Suppressor macrophage (primary cell): ENCODE results near the gene RAPGEF5.

ENCODE experiments used
- DNase-seq, 4 experiments: peaks; one replicate each; pipeline ENCODE4 v3.0.0-alpha.2; 2020 to 2022

RAPGEF5 gene

DNA sequence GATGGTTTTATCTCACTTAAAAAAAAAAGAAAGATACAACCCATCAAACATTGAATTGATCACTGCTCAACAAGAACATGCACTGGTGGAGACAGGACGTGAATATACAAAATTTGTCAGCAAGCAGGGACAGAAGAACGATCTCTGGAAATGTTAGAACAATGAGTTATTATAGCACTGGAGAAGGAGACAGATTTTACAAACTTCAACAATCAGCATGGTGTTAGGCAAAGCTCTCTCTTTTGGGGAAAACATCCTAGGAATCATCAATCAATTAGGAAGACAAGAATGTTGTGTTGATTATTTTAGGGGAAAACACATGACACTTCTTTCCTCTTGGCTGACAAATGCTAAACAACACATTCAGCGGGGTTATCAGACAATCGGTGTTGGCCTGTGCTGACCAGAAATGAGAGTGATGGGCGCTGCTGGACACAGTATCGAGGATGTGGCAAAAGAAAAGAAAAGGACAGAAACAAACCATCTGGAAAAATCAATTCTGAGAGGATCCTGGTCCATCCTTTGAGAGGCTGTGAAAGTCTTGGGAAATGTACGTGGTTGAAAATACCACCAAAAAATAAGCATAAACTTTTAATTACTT, 103.9 kb downstream of the RAPGEF5 start:
- DNase-seq: no peak

DNA sequence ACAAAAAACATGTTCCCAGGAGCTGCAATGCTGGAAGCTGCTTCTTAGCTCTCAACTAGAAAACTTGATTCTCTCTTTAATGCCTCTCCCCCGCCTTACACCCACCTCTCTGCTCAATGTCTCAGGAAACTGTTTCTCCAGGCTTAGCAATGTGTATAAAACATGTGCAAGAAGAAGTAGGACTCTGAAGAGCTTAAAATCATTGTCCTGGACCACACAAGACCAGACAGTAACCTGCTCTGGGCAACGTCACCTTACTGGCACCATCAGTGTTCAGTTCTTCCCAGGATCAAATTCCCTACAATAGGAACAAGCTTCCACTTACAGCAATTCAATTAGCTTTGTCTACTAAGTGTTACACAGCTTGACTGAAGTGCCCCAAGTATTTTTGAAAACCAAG, 104.9 kb downstream of the RAPGEF5 start:
- no peak for DNase-seq

DNA sequence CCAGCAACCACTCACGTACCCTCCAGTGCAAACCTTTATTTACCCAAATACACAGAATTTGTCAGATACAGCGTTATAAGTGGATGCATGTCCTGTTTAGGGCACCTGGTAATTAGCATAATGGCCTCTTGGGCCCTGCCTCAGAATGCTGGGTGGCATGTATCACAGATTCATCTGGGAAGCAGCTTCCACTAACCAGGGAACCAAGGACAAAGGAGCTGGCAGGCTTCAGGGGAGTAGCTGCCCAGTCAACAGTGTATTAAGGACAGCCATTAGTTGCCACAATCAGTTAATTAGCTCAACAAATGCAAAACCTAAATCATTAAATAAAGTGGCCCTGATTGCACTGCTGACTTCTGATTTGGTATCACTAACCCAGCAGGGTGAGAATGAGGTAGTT, 105.7 kb downstream of the RAPGEF5 start:
- DNase-seq: no peak

DNA sequence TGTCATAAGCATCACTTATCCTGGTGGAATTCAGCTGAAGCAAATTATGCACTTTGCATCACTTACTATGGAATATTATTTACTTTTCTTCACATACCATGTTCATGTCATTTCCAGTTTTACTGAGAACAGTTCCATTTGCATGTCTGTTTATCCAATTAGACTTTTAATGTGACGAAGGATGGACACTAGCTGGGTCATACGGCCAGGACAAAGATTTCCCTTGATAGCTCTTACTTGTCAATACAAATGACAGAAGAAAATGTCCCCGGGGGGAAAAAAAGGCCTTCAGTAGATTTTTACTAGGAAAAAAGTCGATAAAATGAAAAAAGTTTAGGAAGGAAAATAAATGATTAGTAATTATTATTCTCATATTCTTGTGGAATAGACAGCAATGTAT, 106.6 kb downstream of the RAPGEF5 start:
- DNase-seq: no peak

DNA sequence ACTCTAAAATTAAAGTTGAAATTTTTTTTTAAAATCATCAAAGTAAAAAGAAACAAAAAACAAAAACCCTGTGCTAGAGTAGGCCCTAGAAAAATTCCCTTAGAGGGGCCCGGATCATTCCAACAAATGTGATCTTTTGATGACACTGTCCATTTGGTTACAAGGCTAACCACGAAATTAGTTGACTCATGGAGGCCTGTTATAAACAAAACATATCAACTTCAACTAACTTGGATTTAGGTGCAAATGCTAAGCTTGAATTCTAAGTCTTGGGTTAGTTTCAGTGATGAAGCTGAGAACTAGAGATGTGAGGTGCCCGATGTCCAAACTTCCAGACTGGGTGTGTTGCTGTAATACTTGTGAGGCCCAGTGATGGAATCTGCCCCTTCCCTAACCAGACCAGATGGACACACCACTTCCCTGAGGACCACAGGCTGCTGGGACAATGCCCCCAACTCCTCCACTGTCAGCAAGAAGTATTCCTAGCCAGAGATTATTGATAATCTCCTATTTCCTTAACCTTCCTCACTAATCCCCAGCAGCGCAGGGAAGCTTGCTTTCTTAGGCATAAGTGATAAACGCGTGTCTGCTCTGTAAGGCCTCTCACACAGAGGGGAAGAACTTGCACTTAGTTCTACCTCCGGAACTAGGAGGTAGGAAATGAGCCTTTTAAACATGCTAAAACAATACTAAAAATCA, 108.7 kb downstream of the RAPGEF5 start:
- no peak for DNase-seq

DNA sequence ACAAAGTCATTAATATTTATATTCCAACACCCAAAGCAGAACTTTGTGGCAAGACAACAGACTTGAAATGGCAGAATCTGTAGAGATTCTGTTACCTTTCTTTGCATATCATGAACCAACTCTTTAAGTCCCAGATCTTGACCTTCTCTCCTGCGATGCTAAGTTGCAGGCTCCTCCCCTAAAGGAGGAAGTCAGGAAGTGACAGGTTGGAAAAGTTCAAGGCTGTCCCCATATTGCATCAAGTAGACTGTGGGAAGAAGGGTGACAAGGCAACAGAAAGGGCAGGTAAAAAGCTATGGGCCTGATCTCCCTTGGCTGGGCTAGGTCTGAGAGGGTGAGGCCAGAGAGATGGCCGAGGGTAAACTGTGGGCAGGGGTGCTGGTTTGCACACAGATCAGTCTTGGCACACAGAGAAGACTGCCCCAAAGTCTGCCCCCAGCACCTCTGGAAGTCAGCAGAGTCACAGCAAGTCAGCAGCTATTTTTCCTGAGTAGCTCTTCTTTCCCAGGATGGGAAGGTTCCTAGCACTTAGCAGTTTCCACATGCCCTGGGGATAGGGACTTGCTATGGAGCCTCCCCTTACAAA, 115.1 kb downstream of the RAPGEF5 start:
- DNase-seq: no peak

DNA sequence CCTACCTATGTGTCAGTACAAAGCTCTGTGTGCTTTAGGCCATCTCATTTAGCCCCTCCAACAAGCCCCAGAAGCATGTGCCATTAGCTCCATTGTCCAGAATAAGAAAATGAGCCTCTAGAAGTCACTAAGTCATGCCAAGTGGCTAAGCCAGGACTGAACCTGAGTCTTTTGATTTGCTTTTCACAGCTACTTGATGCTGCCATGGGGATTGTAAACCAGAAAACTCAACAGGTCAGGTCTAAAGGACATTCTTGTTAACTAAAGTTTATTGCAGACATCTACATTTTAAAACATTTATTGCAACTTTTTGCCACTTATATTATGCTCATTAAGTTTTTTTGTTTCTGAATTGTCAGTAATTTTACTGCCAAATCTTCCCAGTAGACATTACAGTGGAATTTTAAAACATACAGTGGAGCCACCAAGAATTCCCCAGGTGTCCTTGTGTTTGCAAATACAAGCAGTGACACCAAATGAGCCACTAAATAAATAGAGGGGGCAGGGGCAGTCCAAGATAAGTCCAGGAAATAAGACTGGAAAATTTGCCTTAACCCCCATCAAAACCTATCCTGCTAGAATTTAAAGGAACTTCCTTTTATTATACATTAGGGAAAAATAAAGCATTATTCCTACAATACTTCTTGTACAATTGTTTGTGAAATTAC, 115.9 kb downstream of the RAPGEF5 start:
- no peak for DNase-seq

DNA sequence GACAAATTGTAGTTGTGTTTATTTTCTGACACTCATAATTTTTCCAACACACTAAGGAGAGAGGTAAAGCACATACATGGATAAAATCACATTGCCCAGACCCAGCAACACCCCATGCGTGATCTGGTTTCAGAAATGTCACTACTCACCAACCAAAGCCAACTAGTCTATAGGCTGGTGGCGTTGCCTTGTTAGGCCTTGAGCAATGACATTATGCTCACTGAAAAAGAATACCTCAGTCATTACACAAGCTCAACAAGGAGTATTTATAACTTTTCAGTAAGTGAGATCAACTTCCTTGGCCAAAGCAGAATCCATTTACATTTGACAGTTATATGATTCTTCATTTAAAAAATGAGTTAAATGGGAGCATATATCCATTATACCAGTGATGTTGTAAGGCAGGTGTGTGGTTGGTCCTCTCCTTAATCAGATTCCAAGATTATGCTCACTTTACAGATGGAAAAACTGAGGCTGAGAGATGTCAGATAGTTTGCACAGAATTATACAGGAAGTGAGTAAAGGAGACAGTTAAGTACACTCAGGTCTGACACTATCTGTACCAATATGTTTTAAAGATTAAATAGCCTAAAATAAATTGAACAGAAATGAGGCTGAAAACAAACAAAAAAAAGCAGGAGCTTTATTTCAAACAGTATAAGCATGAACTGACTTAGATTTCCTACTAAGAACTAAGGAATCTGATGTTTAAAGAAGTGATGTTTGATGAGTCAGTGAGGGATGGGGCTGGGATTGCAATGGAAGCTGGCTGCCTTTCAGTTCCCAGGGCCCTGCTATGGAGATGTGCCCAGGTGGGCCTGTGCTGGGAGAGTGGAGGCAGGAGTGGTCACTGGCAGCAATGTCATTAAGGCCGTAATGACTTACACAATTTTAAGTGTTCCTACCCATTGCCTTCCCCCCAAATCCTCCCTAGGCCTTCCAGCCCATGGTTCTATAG, 118.3 kb downstream of the RAPGEF5 start:
- no peak for DNase-seq

DNA sequence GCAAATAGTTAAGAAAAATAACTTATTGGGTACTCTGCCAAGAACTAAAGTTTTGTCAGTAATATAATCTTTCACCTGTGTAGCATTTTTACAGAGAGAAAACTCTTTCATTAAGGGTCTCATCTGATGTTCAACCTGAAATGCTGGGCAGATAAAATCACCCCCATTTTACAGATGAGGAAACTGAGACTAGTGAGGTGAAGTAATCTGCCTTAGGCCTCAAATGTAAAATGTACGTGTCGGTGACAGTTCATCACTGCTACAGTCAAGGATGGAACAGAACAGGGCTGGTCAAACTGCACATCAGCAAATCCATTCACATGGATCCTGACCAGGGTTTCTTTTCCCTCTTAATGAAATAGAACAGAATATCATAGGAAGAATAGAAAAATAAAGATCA, 121.8 kb downstream of the RAPGEF5 start:
- DNase-seq: no peak

DNA sequence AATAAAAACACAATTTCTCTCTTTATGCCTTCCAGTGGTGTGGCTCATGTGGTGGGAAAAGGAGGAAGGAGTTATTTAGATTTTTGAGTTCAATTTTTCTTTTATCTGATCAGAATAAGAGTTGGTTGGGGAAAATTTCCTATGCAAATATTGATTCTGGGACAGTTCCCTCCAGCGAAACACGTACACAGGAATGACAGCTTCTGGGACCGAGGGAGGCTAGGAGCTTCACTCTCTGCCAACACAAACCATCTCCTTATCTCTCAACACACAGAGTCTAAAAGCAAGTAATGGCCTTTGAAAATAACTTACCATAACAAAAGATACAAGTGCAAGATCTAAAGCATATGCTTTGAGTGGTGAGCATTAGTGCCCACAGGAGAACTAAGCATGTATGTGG, 122.7 kb downstream of the RAPGEF5 start:
- no peak for DNase-seq

DNA sequence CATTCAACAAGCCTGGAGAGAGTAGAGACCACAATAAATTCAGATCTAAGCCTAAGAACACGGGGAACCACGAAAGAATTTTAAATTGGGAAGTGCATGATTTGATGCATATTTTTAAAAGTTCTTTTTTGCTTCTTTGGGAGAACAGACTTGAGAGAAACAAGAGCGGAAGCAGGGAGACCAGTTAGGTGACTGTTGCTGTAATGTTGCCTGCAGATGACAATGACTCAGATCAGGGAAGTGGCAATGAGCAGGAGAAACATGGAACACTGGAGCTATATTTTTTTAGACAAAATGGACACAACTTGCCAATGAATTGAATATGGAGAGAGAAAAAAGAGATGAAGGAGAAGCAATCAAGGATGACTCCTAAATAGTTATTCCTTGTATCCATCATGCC, 125.1 kb downstream of the RAPGEF5 start:
- DNase-seq: peak in 3 of 4 experiments; percentile 5 to 8 (median 7)

DNA sequence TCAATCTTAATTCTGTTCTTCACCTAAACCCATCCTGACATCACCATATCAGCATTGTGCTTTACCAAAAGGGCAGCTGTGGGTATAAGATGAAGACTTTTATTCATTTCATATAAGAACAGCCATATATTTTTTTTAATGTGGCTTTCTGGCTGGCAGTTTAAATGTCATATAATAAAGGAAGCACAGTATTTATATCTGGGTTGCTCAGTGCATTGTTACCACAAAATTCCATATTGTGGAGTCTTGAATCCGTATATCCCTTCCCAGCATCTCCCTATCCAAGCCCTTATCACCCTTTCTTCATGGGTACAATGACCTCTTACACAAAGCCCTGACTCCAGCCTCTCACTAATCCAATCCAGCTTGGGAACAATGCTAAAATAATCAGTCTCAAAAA, 125.8 kb downstream of the RAPGEF5 start:
- DNase-seq: no peak

DNA sequence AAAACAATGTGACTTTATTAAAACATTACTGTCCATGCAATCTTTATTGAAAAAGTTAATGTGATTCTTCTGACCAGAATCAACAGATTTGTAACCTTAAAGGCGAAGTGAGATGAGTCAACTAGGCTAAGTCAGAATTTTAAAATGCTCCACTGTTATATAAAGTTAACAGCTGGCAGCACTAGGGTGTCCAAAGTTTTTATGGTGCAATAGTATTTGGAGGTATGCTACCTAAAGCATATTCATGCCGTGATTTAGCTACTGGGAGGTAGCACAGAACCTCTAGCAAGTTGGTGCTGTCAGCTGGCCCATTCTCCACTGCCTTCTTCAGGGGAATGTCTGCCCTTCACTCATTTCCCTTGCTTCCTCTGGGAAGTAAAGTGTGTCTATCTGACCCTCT, 126.7 kb downstream of the RAPGEF5 start:
- DNase-seq: no peak

DNA sequence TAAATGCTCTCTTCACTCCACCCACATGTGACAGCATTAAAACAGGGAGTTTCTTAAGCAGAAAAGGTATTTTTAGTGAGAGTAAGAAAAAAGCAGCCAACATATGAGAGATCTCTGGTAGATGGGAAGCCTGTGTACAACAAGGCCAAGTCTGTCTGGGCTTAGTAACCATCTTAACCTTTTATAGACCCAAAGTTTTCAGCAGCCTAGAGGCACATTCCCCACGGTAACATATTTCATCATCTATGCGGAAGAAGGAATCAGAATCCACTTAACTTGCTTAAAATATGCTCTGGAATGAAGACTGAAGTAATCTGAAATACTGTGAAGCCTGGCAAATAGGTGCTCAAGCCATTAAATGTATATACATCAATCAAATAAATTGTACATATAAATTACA, 127.8 kb downstream of the RAPGEF5 start:
- no peak for DNase-seq

DNA sequence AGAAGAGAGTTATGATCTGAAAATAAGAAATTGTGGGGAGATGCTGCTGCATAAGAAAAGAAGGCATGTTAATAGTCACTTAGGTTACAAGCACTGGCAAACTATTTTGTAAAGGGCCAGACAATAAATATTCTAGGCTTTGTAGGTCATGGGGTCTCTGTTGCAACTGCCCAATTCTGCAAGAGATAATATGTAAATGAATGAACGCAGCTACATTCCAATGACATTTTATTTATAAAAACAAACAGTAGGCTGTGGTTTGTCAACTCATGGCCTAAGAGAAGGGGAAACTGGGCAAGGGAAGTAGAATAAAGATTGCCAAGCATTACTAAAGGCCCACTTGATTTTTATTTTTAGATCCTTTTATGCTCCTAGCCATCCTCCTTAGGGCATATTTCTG, 133.1 kb downstream of the RAPGEF5 start:
- DNase-seq: peak; percentile 28 to 67 (median 47)

DNA sequence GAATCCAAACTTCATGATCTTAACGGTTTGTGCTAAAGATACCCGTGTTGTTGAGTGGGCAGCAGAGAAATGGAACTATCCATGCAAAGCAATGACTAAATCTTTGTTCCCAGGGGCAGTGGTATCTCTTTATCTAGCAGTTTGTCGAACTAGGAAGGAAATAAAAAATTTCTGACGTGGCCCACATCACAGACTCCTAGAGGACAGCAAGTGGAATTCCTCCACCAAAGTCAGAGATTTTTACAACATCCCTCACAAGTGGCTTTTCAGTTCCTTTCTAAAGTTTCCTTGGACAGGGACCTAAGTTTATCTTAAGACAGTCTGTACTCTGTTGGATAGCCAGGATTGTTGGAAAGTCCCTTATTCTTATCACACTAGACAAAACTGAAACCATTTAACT, 136.0 kb downstream of the RAPGEF5 start:
- no peak for DNase-seq

DNA sequence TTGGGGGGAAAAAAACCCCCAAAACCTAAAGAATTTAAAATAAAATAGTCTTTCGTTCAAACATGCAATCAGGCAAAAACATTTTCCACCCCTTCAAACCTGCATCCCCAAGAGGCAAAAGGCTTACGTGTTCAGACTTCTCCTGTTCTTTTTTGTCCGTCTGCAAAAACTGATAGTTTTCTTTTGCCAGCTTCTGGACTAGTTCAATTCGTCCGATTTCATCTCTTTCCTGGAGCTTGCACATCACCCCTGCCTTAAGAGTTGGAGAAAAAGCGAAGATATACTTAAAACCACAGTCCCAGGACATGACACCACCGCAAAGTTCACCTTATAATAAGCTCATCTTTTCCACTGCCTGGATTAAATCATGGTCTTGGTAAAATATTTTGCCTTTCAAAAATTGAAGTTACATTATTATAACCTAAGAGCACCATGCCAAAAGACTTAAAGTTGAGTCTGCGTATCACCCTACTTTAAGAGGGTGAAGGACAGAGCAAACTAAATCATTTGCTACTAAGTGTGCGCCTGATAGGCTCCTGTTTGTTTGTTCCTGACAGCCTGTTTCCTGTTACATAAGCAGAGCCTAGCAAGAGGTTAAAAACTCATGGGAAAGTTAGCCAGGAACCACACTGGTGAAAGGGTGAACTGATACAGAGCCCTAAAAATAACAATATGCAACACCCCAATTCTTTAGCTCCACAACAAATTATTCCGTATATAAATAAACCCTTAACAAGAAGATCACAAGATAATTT, 137.0 kb downstream of the RAPGEF5 start:
- DNase-seq: peak in 2 of 4 experiments; percentile 1 to 2

DNA sequence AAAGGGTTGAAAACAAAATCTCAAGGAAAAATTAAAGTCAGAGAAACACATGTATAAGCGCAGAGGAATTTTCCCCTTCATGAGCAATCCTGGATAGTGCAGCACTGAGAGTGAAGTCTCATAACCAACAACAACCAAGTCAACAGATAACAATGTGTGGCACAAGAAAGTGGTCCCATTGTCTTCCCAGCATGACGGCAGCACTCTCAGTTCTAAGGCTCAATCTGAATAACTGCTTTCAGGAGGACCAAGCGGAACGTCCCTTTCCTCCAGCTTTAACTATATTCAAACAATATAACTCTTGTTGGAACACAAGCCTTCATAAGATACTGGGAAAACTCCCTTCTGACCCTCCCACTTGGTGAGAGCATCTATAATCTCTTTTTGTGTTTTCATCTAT, 137.9 kb downstream of the RAPGEF5 start:
- no peak for DNase-seq

DNA sequence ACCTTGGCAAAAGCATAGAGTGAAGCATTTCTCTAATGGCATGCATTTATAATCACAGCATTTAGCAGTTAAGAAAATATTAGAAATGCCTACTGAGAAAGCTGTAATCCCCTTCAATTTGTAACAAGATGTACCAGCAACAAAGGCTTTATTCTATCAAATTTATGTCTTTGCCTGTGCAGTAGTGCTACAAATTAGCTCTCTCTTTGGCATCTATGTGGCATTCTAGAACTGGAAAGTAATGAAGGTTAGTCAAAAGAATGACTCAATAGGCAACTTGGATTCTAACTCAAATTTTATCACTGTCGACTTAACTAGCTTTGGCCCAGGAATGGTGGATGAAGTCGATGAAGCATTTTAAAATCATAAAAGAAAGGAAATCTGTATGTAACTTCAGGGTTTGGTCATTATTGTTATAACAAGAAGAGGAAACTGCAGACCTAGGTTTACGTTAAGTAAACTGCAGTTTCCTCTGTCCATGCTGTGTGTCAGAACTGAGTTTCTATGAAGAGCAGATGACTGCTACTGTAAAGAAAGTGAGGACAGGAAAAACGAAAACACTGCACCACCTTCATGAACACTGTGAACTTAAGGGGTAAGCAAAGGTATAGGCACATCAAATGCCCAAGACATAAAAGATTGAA, 140.0 kb downstream of the RAPGEF5 start:
- no peak for DNase-seq

DNA sequence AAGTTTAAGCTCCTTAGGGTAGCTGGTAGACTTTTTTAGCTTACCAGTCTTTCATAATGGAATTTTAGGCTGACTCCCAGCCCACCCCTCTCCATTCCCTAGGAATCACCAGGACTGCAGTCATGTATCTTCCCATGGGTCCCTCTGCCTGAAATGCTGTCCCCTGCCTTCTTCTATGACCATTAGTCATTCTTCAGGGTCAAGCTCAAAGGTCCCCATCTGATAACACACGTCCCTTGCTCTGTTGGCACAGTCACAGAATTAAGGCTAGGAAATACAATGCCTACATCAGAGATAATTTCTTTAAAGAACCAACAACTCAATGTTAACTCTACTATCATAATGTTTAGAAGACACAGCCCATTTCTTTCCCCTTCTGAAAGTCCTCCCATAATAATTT, 140.6 kb downstream of the RAPGEF5 start:
- DNase-seq: no peak

DNA sequence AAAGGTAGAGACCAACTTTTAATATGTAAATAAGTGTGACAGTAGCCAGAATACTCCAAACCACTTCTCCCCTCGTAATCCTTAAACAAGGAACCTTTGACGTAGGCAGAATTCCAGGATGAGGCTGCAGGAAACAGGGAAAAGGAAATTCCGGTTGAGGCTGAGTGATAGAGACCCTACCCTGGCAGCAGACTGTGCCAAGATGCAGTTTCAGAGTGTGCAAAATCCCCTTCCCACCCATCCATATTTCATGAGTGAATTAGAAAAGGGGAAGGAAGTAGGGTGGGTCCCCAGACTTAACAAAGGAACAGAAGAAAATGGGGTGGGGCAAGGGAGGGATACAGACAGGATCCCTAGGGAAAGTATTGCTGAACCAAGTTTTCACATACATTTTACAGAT, 143.0 kb downstream of the RAPGEF5 start:
- DNase-seq: no peak
